HG02852 (cell line): ENCODE results near the gene AGO3.

ENCODE experiments used
- ATAC-seq: cut with Tn5 transposase; IDR thresholded peaks from one replicate; pipeline ENCODE4 v1.9.1; 2021; ENCODE audit warnings: mild to moderate bottlenecking, moderate library complexity; ENCODE audit not compliant: unreplicated experiment

The AGO3 gene

DNA sequence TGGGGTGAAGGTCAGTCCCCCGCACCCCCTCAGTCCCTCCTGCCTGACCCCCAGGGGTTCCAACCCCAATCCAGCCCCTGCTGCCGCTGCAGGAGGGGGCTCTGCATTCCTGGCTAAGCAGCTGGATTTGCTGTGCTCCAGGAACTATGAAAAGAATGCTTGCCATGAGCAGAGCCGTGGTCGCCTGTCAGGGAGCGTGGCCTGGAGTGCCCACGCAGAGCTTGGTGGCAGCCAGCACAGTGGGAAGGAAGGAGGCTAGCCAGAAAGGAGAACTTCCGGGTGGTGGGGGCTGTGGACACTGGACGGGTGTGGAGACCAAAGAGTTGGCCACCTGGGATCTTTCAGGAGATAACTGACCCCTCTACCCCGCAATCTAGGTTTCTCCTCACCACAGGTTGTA lies 188.6 kb downstream of the AGO3 start:
- ATAC-seq, result no peak
